ENCODE measurements around the gene TNFRSF18.

TNFRSF18 gene

GRCh38 chr1:1241588-1242219 lies 35.3 kb upstream of the TNFRSF18 start:
- peaks cover 19% of the 10 kb centered on the region for H3K4me1 ChIP-seq
- H3K36me3 ChIP-seq: no peaks in the 10 kb centered on the region
- no peak overlapping the region for H3K4me3 ChIP-seq (ENCODE audit: low read depth, low read length)
- no peak for DNase-seq
- no peaks in the 10 kb centered on the region for H3K9me3 ChIP-seq
- H3K27me3 ChIP-seq: peaks cover 77% of the 10 kb centered on the region
- no peak for TF ChIP-seq CTCF (IDR thresholded peaks at IDR 0.05; ENCODE audit: low read depth, low read length)

- Histone ChIP-seq H3K4me3 (ENCODE audit: low read depth, low read length) (no peak overlapping the region), H3K27me3 (peaks cover 70% of the 10 kb centered on the region)
- TF ChIP-seq CTCF (IDR thresholded peaks at IDR 0.05; ENCODE audit: low read depth, low read length): no peak
These were observed 34.6 kb upstream of the TNFRSF18 start for GRCh38 chr1:1240822-1241587.

GRCh38 chr1:1240348-1240732 lies 33.9 kb upstream of the TNFRSF18 start:
- Histone ChIP-seq H3K36me3 (no peaks in the 10 kb centered on the region; the same call in 1 of the 2 replicates), H3K4me3 (ENCODE audit: low read depth, low read length) (no peak overlapping the region), H3K9me3 (no peaks in the 10 kb centered on the region), H3K4me1 (peaks cover 19% of the 10 kb centered on the region), H3K27me3 (peaks cover 63% of the 10 kb centered on the region)
- TF ChIP-seq CTCF (IDR thresholded peaks at IDR 0.05; ENCODE audit: low read depth, low read length): no peak
- no peak for DNase-seq

More at GRCh38 chr1:1240822-1241587, 34.6 kb upstream of the TNFRSF18 start:
- DNase-seq: no peak
- Histone ChIP-seq H3K36me3 (no peaks in the 10 kb centered on the region), H3K9me3 (no peaks in the 10 kb centered on the region), H3K4me1 (peaks cover 19% of the 10 kb centered on the region)

GRCh38 chr1:1239614-1240347 lies 33.4 kb upstream of the TNFRSF18 start:
- Histone ChIP-seq H3K4me3 (ENCODE audit: low read depth, low read length) (no peak overlapping the region), H3K4me1 (peaks cover 19% of the 10 kb centered on the region), H3K36me3 (no peaks in the 10 kb centered on the region; the same call in 1 of the 2 replicates), H3K9me3 (no peaks in the 10 kb centered on the region), H3K27me3 (peaks cover 62% of the 10 kb centered on the region)
- DNase-seq: no peak
- no peak for TF ChIP-seq CTCF (IDR thresholded peaks at IDR 0.05; ENCODE audit: low read depth, low read length)

- H3K4me3 ChIP-seq (ENCODE audit: low read depth, low read length): no peak overlapping the region
- peaks cover 19% of the 10 kb centered on the region for H3K4me1 ChIP-seq
- no peaks in the 10 kb centered on the region; the same call in none of the 2 replicates for H3K36me3 ChIP-seq
These were observed 32.8 kb upstream of the TNFRSF18 start for GRCh38 chr1:1239227-1239613.

More at GRCh38 chr1:1239227-1239613, 32.8 kb upstream of the TNFRSF18 start:
- no peak for DNase-seq
- no peak for TF ChIP-seq CTCF (IDR thresholded peaks at IDR 0.05; ENCODE audit: low read depth, low read length)
- H3K27me3 ChIP-seq: peaks cover 59% of the 10 kb centered on the region
- H3K9me3 ChIP-seq: no peaks in the 10 kb centered on the region
